Heart left ventricle (tissue), 13 donors: ENCODE results near the gene HSD3B2.

Source experiments
- POLR2A ChIP-seq, 2 donors: fragments of 450-650 bp; IDR thresholded peaks; one replicate each; pipeline ENCODE4 v1.6.1; 2017; ENCODE audit warnings: antibody characterized with exemption in 2 of 2, mild to moderate bottlenecking in 2 of 2, moderate library complexity in 2 of 2
- TF ChIP-seq, protein P1 (sequence below), 12 donors: fragments of 200-600 bp; sonication (generic) in 4 of 12; IDR thresholded peaks; one replicate each; pipeline versions ENCODE4 v1.5.0 to v1.8.0; 2018 to 2022; ENCODE audit warnings: antibody characterized with exemption in 12 of 12, mild to moderate bottlenecking in 5 of 12
- donor health status: ischemic (EF 13 %, LVEDD 7.1; RV severe dilation, severe dysfunction).
- donor health status: DM: no; HTN: yes; CAD: no.
- donor health status: DM: no; HTN: no; CAD: no.
- donor health status: ischemic (EF 25% LVEDD 6.9; RV normal size, moderate dysfunction).
- donor health status: ischemic (EF 25% LVEDD 5.7; RV mildly dilated, moderate dysfunction).
- donor health status: ischemic (EF 35%, LVEDD 5.7; RV mildly dilated, moderate dysfunction).
- donor health status: nonischemic (EF 11% LVEDD 7.7; RV severe dilation, severe dysfunction).
- donor health status: DM: yes; HTN: yes; CAD: no.
- donor health status: PGD.
- donor health status: ischemic (EF 29% LVEDD 5.4; RV normal size, mild dysfunction).
- donor health status: nonischemic (EF 23%, LVEDD 6.1; RV moderate dilation, normal function).

- TF ChIP-seq, protein P1, sequence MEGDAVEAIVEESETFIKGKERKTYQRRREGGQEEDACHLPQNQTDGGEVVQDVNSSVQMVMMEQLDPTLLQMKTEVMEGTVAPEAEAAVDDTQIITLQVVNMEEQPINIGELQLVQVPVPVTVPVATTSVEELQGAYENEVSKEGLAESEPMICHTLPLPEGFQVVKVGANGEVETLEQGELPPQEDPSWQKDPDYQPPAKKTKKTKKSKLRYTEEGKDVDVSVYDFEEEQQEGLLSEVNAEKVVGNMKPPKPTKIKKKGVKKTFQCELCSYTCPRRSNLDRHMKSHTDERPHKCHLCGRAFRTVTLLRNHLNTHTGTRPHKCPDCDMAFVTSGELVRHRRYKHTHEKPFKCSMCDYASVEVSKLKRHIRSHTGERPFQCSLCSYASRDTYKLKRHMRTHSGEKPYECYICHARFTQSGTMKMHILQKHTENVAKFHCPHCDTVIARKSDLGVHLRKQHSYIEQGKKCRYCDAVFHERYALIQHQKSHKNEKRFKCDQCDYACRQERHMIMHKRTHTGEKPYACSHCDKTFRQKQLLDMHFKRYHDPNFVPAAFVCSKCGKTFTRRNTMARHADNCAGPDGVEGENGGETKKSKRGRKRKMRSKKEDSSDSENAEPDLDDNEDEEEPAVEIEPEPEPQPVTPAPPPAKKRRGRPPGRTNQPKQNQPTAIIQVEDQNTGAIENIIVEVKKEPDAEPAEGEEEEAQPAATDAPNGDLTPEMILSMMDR (IDR thresholded peaks at IDR 0.05), result no peak
- TF ChIP-seq POLR2A (IDR thresholded peaks at IDR 0.05), result no peak
Measured at GRCh38 chr1:119387858-119388257, 27.1 kb upstream of the HSD3B2 start.
